NCI-H2081 treated with DMSO at 0.1 percent for 48 hours (cell line): Measurements from ENCODE around the gene RRP36.
"Not testable (repeated sequence)": the region's sequence is repeated elsewhere in the genome, so short reads cannot be mapped to it uniquely, and the experiment has no call there.

Source experiments
- DNase-seq: peaks from one replicate; lab custom pipeline; 2025; lab: John Stamatoyannopoulos, UW

The RRP36 gene

DNA sequence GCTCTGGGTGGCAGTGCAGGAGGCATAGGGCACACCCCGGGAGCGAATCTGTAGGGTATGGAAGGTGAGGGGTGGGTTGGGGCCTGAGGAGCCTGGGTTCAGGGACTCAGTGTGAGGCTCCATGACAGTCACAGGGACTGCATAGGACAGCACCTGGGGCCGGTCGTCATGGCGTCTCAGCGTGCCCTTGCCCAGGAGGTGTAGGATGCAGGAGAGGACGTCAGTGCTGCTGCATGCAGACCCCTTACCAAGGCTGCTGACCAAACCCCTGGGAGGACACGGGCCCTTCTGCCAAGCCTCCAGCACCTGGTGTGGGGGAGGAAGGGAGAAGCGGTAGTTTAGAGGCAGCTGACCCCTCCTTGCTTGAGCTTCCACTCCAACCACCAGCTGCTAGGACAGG, 16.3 kb downstream of the RRP36 start:
- no peak for DNase-seq

GRCh38 chr6:43038727-43039126, 17.3 kb downstream of the RRP36 start:
- no peak for DNase-seq

DNA sequence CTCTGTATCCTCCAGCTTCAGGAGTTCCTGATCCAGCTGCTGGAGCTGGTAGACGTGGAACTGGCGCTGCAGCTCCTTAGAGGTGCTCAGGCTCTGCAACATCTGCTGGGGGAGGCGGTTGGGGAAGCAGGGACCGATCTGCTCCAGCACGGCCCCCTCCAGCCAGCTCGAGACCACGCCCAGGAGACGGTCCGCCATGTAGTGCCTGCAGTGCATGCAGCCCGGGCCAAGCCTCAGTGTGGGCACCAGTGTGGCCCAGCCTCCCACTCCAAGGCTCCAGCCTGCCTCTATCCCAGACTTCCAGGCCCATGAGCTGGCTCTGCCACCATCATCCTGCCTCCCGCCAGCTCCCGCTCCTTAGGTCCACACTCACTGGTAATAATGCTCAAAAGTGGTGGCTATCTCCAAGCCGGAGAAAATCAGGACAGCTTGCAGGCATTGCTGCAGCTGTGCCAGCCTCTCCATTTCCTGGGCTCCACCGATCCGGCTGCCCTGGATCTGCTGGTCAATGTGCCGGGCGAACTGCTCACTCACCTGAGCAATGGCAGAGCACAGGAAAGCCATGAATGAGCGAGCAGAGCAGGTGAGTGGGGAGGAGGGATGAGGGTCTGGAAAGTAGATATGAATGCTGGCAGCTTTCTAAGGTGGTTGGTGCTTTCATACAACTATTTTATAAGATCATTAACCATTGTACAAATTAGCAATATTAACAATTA, 19.3 kb downstream of the RRP36 start:
- no peak for DNase-seq

DNA sequence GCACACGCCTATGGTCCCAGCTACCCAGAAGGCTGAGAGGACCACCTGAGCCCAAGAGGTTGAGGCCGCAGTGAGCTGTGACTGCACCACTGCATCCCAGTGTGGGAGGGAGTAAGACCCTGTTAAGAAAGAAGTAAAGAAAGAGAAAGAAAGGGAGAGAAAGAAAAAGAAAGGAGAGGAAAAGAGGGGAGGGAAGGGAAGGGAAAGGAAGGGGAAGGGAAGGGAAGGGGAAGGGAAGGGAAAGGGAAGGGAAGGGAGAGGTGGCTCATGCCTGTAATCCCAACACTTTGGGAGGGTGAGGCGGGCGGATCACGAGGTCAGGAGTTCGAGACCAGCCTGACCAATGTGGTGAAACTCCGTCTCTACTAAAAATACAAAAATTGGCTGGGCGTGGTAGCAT, 20.1 kb downstream of the RRP36 start:
- DNase-seq = not testable (repeated sequence)

- no peak for DNase-seq
Observed at GRCh38 chr6:43043310-43043709, 21.9 kb downstream of the RRP36 start.

DNA sequence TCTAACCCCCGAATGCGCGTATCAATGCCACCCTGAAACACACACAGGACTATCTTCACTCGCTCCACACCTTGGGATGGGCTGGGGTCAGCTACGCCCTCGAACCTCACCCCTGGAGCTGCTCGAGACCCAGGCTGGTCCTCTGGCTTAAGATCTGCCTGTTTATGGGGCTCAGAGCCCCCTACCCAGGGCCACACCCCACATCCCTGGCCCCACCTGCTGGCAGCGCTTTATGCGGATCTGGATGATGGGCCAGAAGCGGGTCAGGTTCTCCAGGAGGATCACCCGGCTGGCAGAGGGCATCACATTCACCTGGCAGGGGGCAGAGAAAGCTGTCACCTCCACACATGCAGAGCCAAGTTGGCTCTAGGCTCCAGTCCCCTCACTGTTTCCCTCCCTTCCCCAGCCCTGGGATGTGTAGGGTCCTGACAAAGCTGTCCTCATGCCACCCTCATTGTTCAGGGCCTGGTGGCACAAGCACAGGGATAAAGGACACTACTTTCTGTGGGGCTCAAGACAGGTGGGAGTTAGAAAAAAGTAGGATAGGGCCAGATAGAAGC, 24.0 kb downstream of the RRP36 start:
- DNase-seq = no peak

- DNase-seq = no peak
Observed at GRCh38 chr6:43047998-43048397, 26.6 kb downstream of the RRP36 start.

DNA sequence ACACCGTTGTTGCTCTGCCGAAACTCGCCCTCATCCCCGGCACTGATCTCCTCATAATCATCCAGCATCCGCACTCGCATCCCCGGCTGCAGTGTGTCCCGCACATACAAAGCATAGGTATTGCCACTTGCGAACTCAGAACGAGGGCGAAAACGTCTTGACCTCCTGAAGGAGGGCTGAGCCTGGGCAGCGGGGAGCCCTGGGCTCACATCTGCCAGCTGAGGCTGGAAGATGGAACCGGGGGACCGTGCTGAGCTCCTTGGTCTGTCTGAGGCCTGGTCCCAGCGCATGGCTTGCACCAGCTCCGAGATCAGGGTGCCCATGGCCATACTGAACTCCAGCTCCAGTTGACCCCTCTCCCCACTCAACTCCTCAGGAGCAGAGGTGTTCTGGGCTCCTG, 29.6 kb downstream of the RRP36 start:
- DNase-seq = no peak

- no peak for DNase-seq
Observed at GRCh38 chr6:43052225-43052841, 30.9 kb downstream of the RRP36 start.

- no peak for DNase-seq
Observed at GRCh38 chr6:43052842-43053544, 31.6 kb downstream of the RRP36 start.

- DNase-seq = peak; percentile 57
Observed at GRCh38 chr6:43053545-43054205, 32.3 kb downstream of the RRP36 start, which contains the start of gene CUL7. CUL7 (minus strand) TSS chr6:43053851; CDS start chr6:43052788, 1,063 bp downstream.

DNA sequence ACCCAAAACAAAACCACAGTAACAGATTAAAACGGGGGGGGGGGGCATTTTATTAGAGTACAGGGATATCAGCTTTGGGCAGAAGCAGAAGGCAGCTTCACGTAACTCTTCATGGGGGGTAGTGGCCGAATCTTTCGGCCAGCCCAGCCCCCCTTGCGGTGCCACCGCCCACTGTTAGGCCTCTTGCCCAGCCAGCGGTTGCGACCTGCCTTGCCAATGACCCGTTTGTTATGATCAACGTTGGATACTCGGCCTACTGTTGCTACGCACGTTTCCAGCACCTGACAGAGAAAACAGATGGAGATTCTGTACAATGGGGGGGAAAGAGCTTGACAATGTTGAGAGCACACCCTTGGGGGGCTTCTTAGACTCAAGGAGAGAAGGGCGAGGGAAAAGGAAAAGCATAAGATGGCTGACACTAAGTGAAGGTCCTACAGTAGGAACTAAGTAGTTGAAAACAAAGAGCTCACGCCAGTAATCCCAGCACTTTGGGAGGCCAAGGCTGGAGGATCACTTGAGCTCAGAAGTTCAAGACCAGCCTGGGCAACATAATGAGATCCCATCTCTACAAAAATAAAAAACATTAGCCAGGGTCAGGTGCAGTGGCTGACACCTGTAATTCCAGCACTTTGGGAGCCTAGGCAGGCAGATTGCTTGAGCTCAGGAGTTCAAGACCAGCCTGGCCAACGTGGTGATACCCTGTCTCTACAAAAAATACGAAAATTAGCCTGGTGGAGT, 33.0 kb downstream of the RRP36 start:
- DNase-seq = no peak

DNA sequence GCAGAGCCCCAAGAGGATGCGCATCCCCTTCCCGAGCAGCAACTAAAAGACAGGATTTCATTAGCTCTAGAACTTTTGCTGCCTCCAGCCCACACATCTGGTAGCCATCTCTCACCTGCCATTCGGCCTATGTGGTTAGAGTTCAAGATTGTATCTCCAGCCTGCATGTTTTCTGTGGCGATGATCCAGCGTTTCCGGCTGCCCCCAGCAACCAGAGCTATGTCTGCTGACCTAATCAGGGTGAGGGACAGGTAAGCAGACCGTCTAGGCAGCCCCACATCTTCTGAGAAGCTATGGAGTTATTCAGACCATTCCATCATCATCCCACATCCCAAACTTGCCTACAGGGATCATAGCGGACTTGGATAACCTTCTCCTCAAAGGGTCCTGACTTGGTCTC, 34.5 kb downstream of the RRP36 start:
- DNase-seq = no peak

GRCh38 chr6:43058531-43058930, 37.1 kb downstream of the RRP36 start:
- DNase-seq = no peak

DNA sequence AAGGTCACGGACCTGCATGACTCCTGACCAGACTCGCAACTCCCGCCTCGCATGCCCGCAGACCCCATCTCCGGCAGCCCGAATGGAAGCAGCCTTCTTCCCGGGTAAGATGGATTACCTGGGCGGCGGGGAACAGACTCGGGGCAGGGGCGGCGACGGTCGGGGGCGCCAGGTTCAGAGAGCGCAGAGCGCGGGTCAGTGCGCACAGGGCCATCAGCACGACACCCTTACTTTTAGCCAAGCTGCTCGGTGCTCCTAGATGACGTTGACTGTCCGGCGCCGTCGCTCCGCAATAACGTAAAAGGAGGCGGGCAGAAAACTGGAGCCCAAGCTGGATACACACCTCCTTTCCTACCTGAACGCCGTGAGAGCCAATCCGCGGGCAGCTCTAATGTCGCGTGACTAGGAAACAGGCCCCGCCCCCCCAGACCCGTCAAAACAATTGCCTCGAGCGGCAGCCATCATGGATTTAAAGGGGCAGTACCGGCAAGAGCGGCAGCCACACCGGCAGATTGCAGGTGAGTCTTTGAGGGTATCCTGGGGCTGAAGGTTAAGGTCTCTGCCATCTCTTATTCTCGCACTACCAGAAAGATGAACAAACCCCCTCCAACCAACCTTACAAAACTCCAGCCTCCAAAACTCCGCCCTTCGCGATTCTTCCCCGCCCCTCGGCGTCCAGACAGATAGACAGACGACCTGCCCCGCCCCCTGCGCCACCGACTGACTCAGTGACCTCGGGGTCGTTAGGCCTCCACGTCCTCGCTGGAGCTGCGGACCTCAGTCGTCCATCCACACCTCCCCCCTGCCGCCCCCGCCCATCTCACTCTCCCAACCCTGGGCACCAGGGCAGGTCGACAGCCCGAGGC, 38.0 kb downstream of the RRP36 start, which contains the start of the genes KLC4 and MRPL2:
Gene KLC4, plus strand, starts transcription at position 464 of the 866 bp plus-strand sequence. CDS start 1,705 bp downstream, outside the sequence.
Gene MRPL2, minus strand, starts transcription at position 267 of the 866 bp plus-strand sequence. Its CDS starts 53 bp downstream, at position 214.
- DNase-seq = peak; percentile 93

GRCh38 chr6:43060034-43060754, 38.8 kb downstream of the RRP36 start:
- DNase-seq = no peak

DNA sequence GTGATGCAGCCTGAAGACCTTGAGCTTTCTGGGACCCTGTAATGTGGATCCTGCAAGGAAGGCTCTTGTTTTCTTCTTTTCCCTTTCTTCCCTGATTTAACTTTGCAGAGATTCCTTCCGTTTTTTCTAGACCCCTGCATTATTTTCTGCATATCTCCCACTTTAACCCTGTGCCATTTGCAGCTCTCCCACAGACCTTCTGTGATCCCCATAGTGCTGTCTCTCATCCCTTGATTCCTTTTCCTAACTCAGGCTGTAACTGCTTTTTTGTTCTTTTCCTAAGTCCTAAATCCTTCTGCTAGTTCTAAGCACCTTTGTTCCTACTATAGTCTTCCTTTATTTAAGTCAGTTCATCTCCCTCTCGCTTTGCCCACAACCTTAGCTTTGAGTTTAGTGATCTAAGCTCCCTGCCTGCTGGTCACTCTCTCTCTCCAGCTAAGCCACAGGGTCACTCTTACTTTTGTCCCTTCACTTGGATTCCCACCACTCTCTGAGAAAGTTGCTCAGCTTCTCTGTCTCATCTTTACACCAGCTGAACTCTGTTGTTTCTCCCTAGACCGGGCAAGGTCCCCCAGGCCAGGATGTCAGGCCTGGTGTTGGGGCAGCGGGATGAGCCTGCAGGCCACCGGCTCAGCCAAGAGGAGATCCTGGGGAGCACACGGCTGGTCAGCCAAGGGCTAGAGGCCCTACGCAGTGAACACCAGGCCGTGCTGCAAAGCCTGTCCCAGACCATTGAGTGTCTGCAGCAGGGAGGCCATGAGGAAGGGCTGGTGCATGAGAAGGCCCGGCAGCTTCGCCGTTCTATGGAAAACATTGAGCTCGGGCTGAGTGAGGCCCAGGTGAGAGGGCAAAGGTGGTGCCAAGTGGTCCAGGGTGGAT, 39.6 kb downstream of the RRP36 start:
- DNase-seq = no peak

DNA sequence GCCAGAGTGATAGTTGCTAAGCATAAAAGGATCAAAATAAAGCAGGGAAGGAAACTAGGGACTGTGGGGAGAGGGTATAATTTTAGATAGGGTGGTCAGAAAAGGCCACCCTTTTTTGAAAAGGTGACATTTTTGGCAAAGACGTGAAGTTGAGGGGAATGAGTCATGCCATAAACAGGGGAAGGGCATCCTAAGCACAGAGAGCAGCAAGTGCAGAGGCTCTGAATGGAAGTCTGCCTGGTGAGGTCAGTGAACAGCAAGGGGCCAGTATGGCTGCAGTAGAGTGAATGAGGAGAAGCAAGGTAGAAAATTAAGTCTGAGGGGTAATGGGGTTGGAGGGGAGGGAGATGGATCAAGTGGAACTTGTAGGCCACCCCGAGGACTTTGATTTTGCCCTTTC, 40.4 kb downstream of the RRP36 start:
- no peak for DNase-seq

GRCh38 chr6:43062818-43063217, 41.4 kb downstream of the RRP36 start:
- DNase-seq = no peak
